ENCODE measurements around the gene NPAS4. TPM values are rescaled to one million over a fixed set of nuclear protein-coding genes. Genes with fewer than 3 reads are reported as not detected.
"Not testable (repeated sequence)": the region's sequence is repeated elsewhere in the genome, so short reads cannot be mapped to it uniquely, and the experiment has no call there.

The NPAS4 gene
- total RNA-seq, 1 donor from 2014 or later, result not detected

- ATAC-seq (no peak), DNase-seq (ENCODE audit: low spot score) (no peak)
Observed at GRCh38 chr11:66415423-66415822, 5.4 kb upstream of the NPAS4 start.

GRCh38 chr11:66417000-66417399, 3.8 kb upstream of the NPAS4 start:
- ATAC-seq (no peak), DNase-seq (ENCODE audit: low spot score) (no peak)

- ATAC-seq, result no peak
- no peak for DNase-seq (ENCODE audit: low spot score)
Observed at GRCh38 chr11:66418168-66418985, 2.5 kb upstream of the NPAS4 start.

GRCh38 chr11:66418986-66419308, 1.9 kb upstream of the NPAS4 start:
- DNase-seq (ENCODE audit: low spot score), result no peak
- ATAC-seq, result no peak

- ATAC-seq (no peak), DNase-seq (ENCODE audit: low spot score) (no peak)
Observed at GRCh38 chr11:66419825-66420224, 1.0 kb upstream of the NPAS4 start.

- ATAC-seq (peak; percentile 100), DNase-seq (ENCODE audit: low spot score) (peak; percentile 87)
Observed at GRCh38 chr11:66421492-66422205, 814 bp downstream of the NPAS4 start.

- ATAC-seq, result no peak
- DNase-seq (ENCODE audit: low spot score), result no peak
Observed at GRCh38 chr11:66426314-66426713, 5.5 kb downstream of the NPAS4 start.

- ATAC-seq (no peak), DNase-seq (ENCODE audit: low spot score) (no peak)
Observed at GRCh38 chr11:66428933-66429332, 8.1 kb downstream of the NPAS4 start.

GRCh38 chr11:66429983-66430602, 9.3 kb downstream of the NPAS4 start:
- peak; percentile 83 for ATAC-seq
- DNase-seq (ENCODE audit: low spot score), result no peak

GRCh38 chr11:66431287-66431686, 10.5 kb downstream of the NPAS4 start:
- ATAC-seq; DNase-seq (ENCODE audit: low spot score): not testable (repeated sequence)

- not testable (repeated sequence) for DNase-seq (ENCODE audit: low spot score)
Observed at GRCh38 chr11:66431871-66432329, 11.1 kb downstream of the NPAS4 start.

GRCh38 chr11:66432597-66432996, 11.8 kb downstream of the NPAS4 start:
- no peak for ATAC-seq
- no peak for DNase-seq (ENCODE audit: low spot score)

More at GRCh38 chr11:66431871-66432329, 11.1 kb downstream of the NPAS4 start:
- not testable (repeated sequence) for ATAC-seq

- ATAC-seq (no peak), DNase-seq (ENCODE audit: low spot score) (no peak)
Observed at GRCh38 chr11:66437979-66438503, 17.2 kb downstream of the NPAS4 start.

- DNase-seq (ENCODE audit: low spot score) (peak; percentile 92), ATAC-seq (peak; percentile 100)
Observed at GRCh38 chr11:66438504-66439466, 17.9 kb downstream of the NPAS4 start, which contains the start of gene MRPL11. TSS of gene MRPL11 (minus strand) at chr11:66438848. CDS start at chr11:66438754, 94 bp downstream.

GRCh38 chr11:66440101-66440939, 19.5 kb downstream of the NPAS4 start:
- not testable (repeated sequence) for ATAC-seq; DNase-seq (ENCODE audit: low spot score)

GRCh38 chr11:66440940-66441282, 20.1 kb downstream of the NPAS4 start:
- DNase-seq (ENCODE audit: low spot score); ATAC-seq: not testable (repeated sequence)

GRCh38 chr11:66443602-66444001, 22.8 kb downstream of the NPAS4 start:
- no peak for DNase-seq (ENCODE audit: low spot score)
- no peak for ATAC-seq

GRCh38 chr11:66447012-66447411, 26.2 kb downstream of the NPAS4 start:
- ATAC-seq, result no peak

GRCh38 chr11:66448523-66448922, 27.7 kb downstream of the NPAS4 start:
- ATAC-seq (no peak), DNase-seq (ENCODE audit: low spot score) (no peak)

More at GRCh38 chr11:66447012-66447411, 26.2 kb downstream of the NPAS4 start:
- no peak for DNase-seq (ENCODE audit: low spot score)

Measured in left lobe of liver (tissue), 2 donors.